Liver (tissue), 9 donors: ENCODE data around the gene MDM4. TPM values are rescaled to one million over a fixed set of nuclear protein-coding genes. Genes with fewer than 3 reads are reported as not detected.

ENCODE experiments used
- DNase-seq: peaks from one replicate; pipeline ENCODE4 v3.0.0-alpha.2; 2017; ENCODE audit warnings: low spot score
- H3K27ac ChIP-seq, 2 donors: one replicate each; pipeline ENCODE4 v1.7.0; 2013; ENCODE audit warnings: inconsistent platforms in 2 of 2, low read length in 2 of 2, control low read depth in 1 of 2, low read depth in 1 of 2, mild to moderate bottlenecking in 1 of 2
- H3K27me3 ChIP-seq, 4 donors: one replicate each; pipeline versions ENCODE4 v1.6.1 to v1.7.0; 2013; ENCODE audit warnings: low read length in 3 of 4, inconsistent platforms in 1 of 4, mild to moderate bottlenecking in 1 of 4, moderate library complexity in 1 of 4; ENCODE audit not compliant: control insufficient read depth in 4 of 4, insufficient read depth in 4 of 4
- H3K36me3 ChIP-seq, 4 donors: one replicate each; pipeline versions ENCODE4 v1.6.1 to v1.7.0; 2013; ENCODE audit warnings: low read length in 3 of 4, mild to moderate bottlenecking in 3 of 4, low read depth in 1 of 4, moderate library complexity in 1 of 4; ENCODE audit not compliant: control insufficient read depth in 4 of 4, insufficient read depth in 3 of 4
- H3K4me1 ChIP-seq, 4 donors: one replicate each; pipeline versions ENCODE4 v1.6.1 to v1.7.0; 2013; ENCODE audit warnings: low read length in 3 of 4, mild to moderate bottlenecking in 3 of 4, moderate library complexity in 1 of 4; ENCODE audit not compliant: control insufficient read depth in 4 of 4, insufficient read depth in 4 of 4
- H3K4me3 ChIP-seq, 3 donors: one replicate each; pipeline versions ENCODE4 v1.6.1 to v1.7.0; 2013; ENCODE audit warnings: low read length in 3 of 3, control low read depth in 1 of 3, low read depth in 1 of 3, mild to moderate bottlenecking in 1 of 3
- H3K9ac ChIP-seq, 2 donors: one replicate each; pipeline ENCODE4 v1.7.0; 2013; ENCODE audit warnings: low read length in 2 of 2, mild to moderate bottlenecking in 2 of 2, moderate library complexity in 2 of 2, control low read depth in 1 of 2, low read depth in 1 of 2
- H3K9me3 ChIP-seq, 4 donors: one replicate each; pipeline versions ENCODE4 v1.6.1 to v1.7.0; 2013; ENCODE audit warnings: low read length in 3 of 4; ENCODE audit not compliant: control insufficient read depth in 4 of 4
- ATF3 ChIP-seq: IDR thresholded peaks from 2 replicates; pipeline ENCODE4 v1.6.1; 2016; ENCODE audit warnings: antibody characterized with exemption
- CTCF ChIP-seq: fragments of 150-350 bp; IDR thresholded peaks from 2 replicates; pipeline ENCODE4 v1.5.1; 2017; ENCODE audit warnings: improper control_type of control experiment, low read depth, low read length; ENCODE audit not compliant: missing input control
- FOXA1 ChIP-seq: IDR thresholded peaks from 2 replicates; pipeline ENCODE4 v1.6.1; 2016; ENCODE audit warnings: antibody characterized with exemption
- FOXA2 ChIP-seq: IDR thresholded peaks from 2 replicates; pipeline ENCODE4 v1.6.1; 2016; ENCODE audit warnings: antibody characterized with exemption
- GABPA ChIP-seq, 2 donors: IDR thresholded peaks in 1 of 2; conservative IDR thresholded peaks in 1 of 2; 2 replicates each; pipeline ENCODE4 v1.6.1; 2016; ENCODE audit warnings: antibody characterized with exemption in 2 of 2, mild to moderate bottlenecking in 1 of 2, moderate library complexity in 1 of 2
- HNF4A ChIP-seq, 2 donors: conservative IDR thresholded peaks; 2 replicates each; pipeline ENCODE4 v1.6.1; 2016; ENCODE audit warnings: antibody characterized with exemption in 2 of 2, mild to moderate bottlenecking in 2 of 2
- HNF4G ChIP-seq: IDR thresholded peaks from 2 replicates; pipeline ENCODE4 v1.6.1; 2016; ENCODE audit warnings: antibody characterized with exemption
- JUND ChIP-seq, 2 donors: IDR thresholded peaks; 2 replicates each; pipeline ENCODE4 v1.6.1; 2016; ENCODE audit warnings: antibody characterized with exemption in 2 of 2
- MAX ChIP-seq: IDR thresholded peaks from 2 replicates; pipeline ENCODE4 v1.6.1; 2016; ENCODE audit warnings: antibody characterized with exemption
- NR2F2 ChIP-seq: IDR thresholded peaks from 2 replicates; pipeline ENCODE4 v1.6.1; 2016; ENCODE audit warnings: antibody characterized with exemption
- RAD21 ChIP-seq, 2 donors: IDR thresholded peaks; 2 replicates each; pipeline ENCODE4 v1.6.1; 2016; ENCODE audit warnings: antibody characterized with exemption in 2 of 2, mild to moderate bottlenecking in 2 of 2
- REST ChIP-seq: IDR thresholded peaks from 2 replicates; pipeline ENCODE4 v1.6.1; 2016; ENCODE audit warnings: antibody characterized with exemption, mild to moderate bottlenecking
- RXRA ChIP-seq, 2 donors: IDR thresholded peaks; 2 replicates each; pipeline ENCODE4 v1.6.1; 2017 to 2018; ENCODE audit warnings: antibody characterized with exemption in 2 of 2, mild to moderate bottlenecking in 1 of 2
- SP1 ChIP-seq: IDR thresholded peaks from 2 replicates; pipeline ENCODE4 v1.6.1; 2018; ENCODE audit warnings: antibody characterized with exemption, mild to moderate bottlenecking
- TAF1 ChIP-seq: conservative IDR thresholded peaks from 2 replicates; pipeline ENCODE4 v1.6.1; 2016; ENCODE audit warnings: antibody characterized with exemption, mild to moderate bottlenecking
- YY1 ChIP-seq: IDR thresholded peaks from 2 replicates; pipeline ENCODE4 v1.6.1; 2016; ENCODE audit warnings: antibody characterized with exemption, mild to moderate bottlenecking
- ZBTB33 ChIP-seq: IDR thresholded peaks from 2 replicates; pipeline ENCODE4 v1.6.1; 2016; ENCODE audit warnings: antibody characterized with exemption
- WGBS: extraction: QIAGEN DNeasy Blood & Tissue Kit; methylation state at CpG from one replicate; pipeline ENCODE4 v1.1.7; 2013; 5-methylcytosine and 5-hydroxymethylcytosine counted together
- polyA plus RNA-seq, 2 donors: library from polyadenylated mRNA; stranded (reverse) in 1 of 2; unstranded in 1 of 2; fragments of 200-250 nt in 1 of 2; fragments of >200 nt in 1 of 2; fragmentation: Nextera tagmentation in 1 of 2; extraction: Ambion mirVana in 1 of 2; gene quantifications; one replicate each; pipeline versions ENCODE4 v1.2.1 to v1.2.3, GENCODE V29; 2013 to 2015
- total RNA-seq, 2 donors: library from RNA; depleted of rRNA; stranded (reverse); fragments of >200 nt; gene quantifications; one replicate each; pipeline ENCODE4 v1.2.3, GENCODE V29; 2014
- donor health status: healthy.
- donor health status: healthy.
- donor health status: healthy.
- donor health status: healthy.
- donor health status: healthy.

Gene MDM4
- total and polyA plus RNA-seq, 4 donors = 1.4 to 56.5 (median 21.6) TPM

- peak overlapping the region; percentile 38 to 90 for H3K9ac ChIP-seq
- TF ChIP-seq REST = no peak
- TF ChIP-seq GABPA (IDR thresholded peaks at IDR 0.05 in 1 of 2, conservative IDR thresholded peaks at IDR 0.05 in 1 of 2) = no peak
- no peak for TF ChIP-seq SP1
- TF ChIP-seq RXRA (IDR thresholded peaks at IDR 0.05) = no peak
- TF ChIP-seq FOXA2 = no peak
- TF ChIP-seq HNF4G = no peak
- TF ChIP-seq JUND (IDR thresholded peaks at IDR 0.05) = no peak
- TF ChIP-seq ATF3 = no peak
- no peak for TF ChIP-seq NR2F2
- TF ChIP-seq RAD21 (IDR thresholded peaks at IDR 0.05) = no peak
- no peak for TF ChIP-seq MAX
- no peak for TF ChIP-seq CTCF
- peaks cover 3 to 33% (median 16%) of the 10 kb centered on the region in 4 donors for H3K4me1 ChIP-seq
- H3K36me3 ChIP-seq = no peaks in the 10 kb centered on the region
- peak overlapping the region; percentile 7 to 54 (median 51) for H3K4me3 ChIP-seq
- DNase-seq = peak; percentile 49
- 4% methylated on average over 22 of the region's 22 CpGs for WGBS
- no peaks in the 10 kb centered on the region for H3K27me3 ChIP-seq
- H3K9me3 ChIP-seq = no peaks in the 10 kb centered on the region
- H3K27ac ChIP-seq = peak overlapping the region; percentile 58 to 73
Measured at GRCh38 chr1:204507317-204508105, 8.7 kb upstream of the MDM4 start.

GRCh38 chr1:204509186-204509635, 7.0 kb upstream of the MDM4 start:
- WGBS = 86% methylated on average over 9 of the region's 9 CpGs
- Histone ChIP-seq H3K4me3 (no peak overlapping the region), H3K4me1 (peaks cover 0 to 24% (median 9%) of the 10 kb centered on the region in 4 donors), H3K9me3 (no peaks in the 10 kb centered on the region), H3K9ac (no peak overlapping the region), H3K27ac (no peak overlapping the region), H3K36me3 (no peaks in the 10 kb centered on the region), H3K27me3 (no peaks in the 10 kb centered on the region)
- no peak for DNase-seq
- TF ChIP-seq HNF4G (no peak), NR2F2 (no peak), SP1 (no peak), YY1 (no peak), TAF1 (no peak), JUND (IDR thresholded peaks at IDR 0.05) (no peak), REST (no peak), GABPA (IDR thresholded peaks at IDR 0.05 in 1 of 2, conservative IDR thresholded peaks at IDR 0.05 in 1 of 2) (no peak), ZBTB33 (no peak), FOXA1 (no peak), ATF3 (no peak), FOXA2 (no peak), MAX (no peak), HNF4A (conservative IDR thresholded peaks at IDR 0.05) (no peak), RXRA (IDR thresholded peaks at IDR 0.05) (no peak)
